Liver (tissue), 9 donors: ENCODE results near the gene SMG6. TPM values are rescaled to one million over a fixed set of nuclear protein-coding genes. Genes with fewer than 3 reads are reported as not detected.
A peak's percentile ranks its signal among the peaks of the same experiment; 100 is the strongest.
"Not testable (repeated sequence)": the region's sequence is repeated elsewhere in the genome, so short reads cannot be mapped to it uniquely, and the experiment has no call there.

Experiments
- DNase-seq: peaks from one replicate; pipeline ENCODE4 v3.0.0-alpha.2; 2017; ENCODE audit warnings: low spot score
- H3K27ac ChIP-seq, 2 donors: one replicate each; pipeline ENCODE4 v1.7.0; 2013; ENCODE audit warnings: inconsistent platforms in 2 of 2, low read length in 2 of 2, control low read depth in 1 of 2, low read depth in 1 of 2, mild to moderate bottlenecking in 1 of 2
- H3K27me3 ChIP-seq, 4 donors: one replicate each; pipeline versions ENCODE4 v1.6.1 to v1.7.0; 2013; ENCODE audit warnings: low read length in 3 of 4, inconsistent platforms in 1 of 4, mild to moderate bottlenecking in 1 of 4, moderate library complexity in 1 of 4; ENCODE audit not compliant: control insufficient read depth in 4 of 4, insufficient read depth in 4 of 4
- H3K36me3 ChIP-seq, 4 donors: one replicate each; pipeline versions ENCODE4 v1.6.1 to v1.7.0; 2013; ENCODE audit warnings: low read length in 3 of 4, mild to moderate bottlenecking in 3 of 4, low read depth in 1 of 4, moderate library complexity in 1 of 4; ENCODE audit not compliant: control insufficient read depth in 4 of 4, insufficient read depth in 3 of 4
- H3K4me1 ChIP-seq, 4 donors: one replicate each; pipeline versions ENCODE4 v1.6.1 to v1.7.0; 2013; ENCODE audit warnings: low read length in 3 of 4, mild to moderate bottlenecking in 3 of 4, moderate library complexity in 1 of 4; ENCODE audit not compliant: control insufficient read depth in 4 of 4, insufficient read depth in 4 of 4
- H3K4me3 ChIP-seq, 3 donors: one replicate each; pipeline versions ENCODE4 v1.6.1 to v1.7.0; 2013; ENCODE audit warnings: low read length in 3 of 3, control low read depth in 1 of 3, low read depth in 1 of 3, mild to moderate bottlenecking in 1 of 3
- H3K9ac ChIP-seq, 2 donors: one replicate each; pipeline ENCODE4 v1.7.0; 2013; ENCODE audit warnings: low read length in 2 of 2, mild to moderate bottlenecking in 2 of 2, moderate library complexity in 2 of 2, control low read depth in 1 of 2, low read depth in 1 of 2
- H3K9me3 ChIP-seq, 4 donors: one replicate each; pipeline versions ENCODE4 v1.6.1 to v1.7.0; 2013; ENCODE audit warnings: low read length in 3 of 4; ENCODE audit not compliant: control insufficient read depth in 4 of 4
- EGR1 ChIP-seq, 2 donors: IDR thresholded peaks; 2 replicates each; pipeline ENCODE4 v1.6.1; 2016 to 2018; ENCODE audit warnings: antibody characterized with exemption in 2 of 2, low read depth in 2 of 2
- FOXA1 ChIP-seq: IDR thresholded peaks from 2 replicates; pipeline ENCODE4 v1.6.1; 2016; ENCODE audit warnings: antibody characterized with exemption
- GABPA ChIP-seq, 2 donors: IDR thresholded peaks in 1 of 2; conservative IDR thresholded peaks in 1 of 2; 2 replicates each; pipeline ENCODE4 v1.6.1; 2016; ENCODE audit warnings: antibody characterized with exemption in 2 of 2, mild to moderate bottlenecking in 1 of 2, moderate library complexity in 1 of 2
- HNF4A ChIP-seq, 2 donors: conservative IDR thresholded peaks; 2 replicates each; pipeline ENCODE4 v1.6.1; 2016; ENCODE audit warnings: antibody characterized with exemption in 2 of 2, mild to moderate bottlenecking in 2 of 2
- HNF4G ChIP-seq: IDR thresholded peaks from 2 replicates; pipeline ENCODE4 v1.6.1; 2016; ENCODE audit warnings: antibody characterized with exemption
- JUND ChIP-seq, 2 donors: IDR thresholded peaks; 2 replicates each; pipeline ENCODE4 v1.6.1; 2016; ENCODE audit warnings: antibody characterized with exemption in 2 of 2
- RXRA ChIP-seq, 2 donors: IDR thresholded peaks; 2 replicates each; pipeline ENCODE4 v1.6.1; 2017 to 2018; ENCODE audit warnings: antibody characterized with exemption in 2 of 2, mild to moderate bottlenecking in 1 of 2
- YY1 ChIP-seq: IDR thresholded peaks from 2 replicates; pipeline ENCODE4 v1.6.1; 2016; ENCODE audit warnings: antibody characterized with exemption, mild to moderate bottlenecking
- WGBS: extraction: QIAGEN DNeasy Blood & Tissue Kit; methylation state at CpG from one replicate; pipeline ENCODE4 v1.1.7; 2013; 5-methylcytosine and 5-hydroxymethylcytosine counted together
- polyA plus RNA-seq, 2 donors: library from polyadenylated mRNA; stranded (reverse) in 1 of 2; unstranded in 1 of 2; fragments of 200-250 nt in 1 of 2; fragments of >200 nt in 1 of 2; fragmentation: Nextera tagmentation in 1 of 2; extraction: Ambion mirVana in 1 of 2; gene quantifications; one replicate each; pipeline versions ENCODE4 v1.2.1 to v1.2.3, GENCODE V29; 2013 to 2015
- total RNA-seq, 2 donors: library from RNA; depleted of rRNA; stranded (reverse); fragments of >200 nt; gene quantifications; one replicate each; pipeline ENCODE4 v1.2.3, GENCODE V29; 2014
- donor health status: healthy.
- donor health status: healthy.
- donor health status: healthy.
- donor health status: healthy.
- donor health status: healthy.

Gene SMG6
- total and polyA plus RNA-seq, 4 donors = 4.9 to 12.0 (median 8.2) TPM

- H3K36me3 ChIP-seq = no peaks in the 10 kb centered on the region
- H3K27ac ChIP-seq = no peak overlapping the region
- WGBS = 78% methylated on average over 14 of the region's 14 CpGs
- TF ChIP-seq HNF4G = no peak
- TF ChIP-seq EGR1 (IDR thresholded peaks at IDR 0.05; ENCODE audit: low read depth in 2 of 2) = no peak
- no peak overlapping the region for H3K4me3 ChIP-seq
- no peaks in the 10 kb centered on the region for H3K9me3 ChIP-seq
- H3K9ac ChIP-seq = no peak overlapping the region
- H3K4me1 ChIP-seq = peaks cover 12 to 74% (median 38%) of the 10 kb centered on the region in 4 donors
- DNase-seq = no peak
- no peaks in the 10 kb centered on the region for H3K27me3 ChIP-seq
These were observed 288.3 kb downstream of the SMG6 start for GRCh38 chr17:2015314-2015713.

GRCh38 chr17:2013994-2014317 is 289.6 kb downstream of the SMG6 start:
- H3K36me3 ChIP-seq = no peaks in the 10 kb centered on the region
- no peaks in the 10 kb centered on the region for H3K27me3 ChIP-seq
- H3K9me3 ChIP-seq = no peaks in the 10 kb centered on the region
- TF ChIP-seq YY1 (peak; percentile 21), RXRA (IDR thresholded peaks at IDR 0.05) (peak in 1 of 2 donors; percentile 71), JUND (IDR thresholded peaks at IDR 0.05) (no peak), HNF4A (conservative IDR thresholded peaks at IDR 0.05) (peak in 1 of 2 donors; percentile 33)
- peaks cover 12 to 75% (median 38%) of the 10 kb centered on the region in 4 donors for H3K4me1 ChIP-seq
- no peak overlapping the region for H3K27ac ChIP-seq
- no peak overlapping the region for H3K4me3 ChIP-seq
- 98% methylated on average over 1 of the region's 1 CpG for WGBS
- no peak overlapping the region for H3K9ac ChIP-seq
- no peak for DNase-seq

GRCh38 chr17:2013220-2013993 is 290.2 kb downstream of the SMG6 start:
- WGBS = 97% methylated on average over 6 of the region's 6 CpGs
- not testable (repeated sequence) for H3K36me3 ChIP-seq, DNase-seq, H3K4me3 ChIP-seq, H3K9me3 ChIP-seq, H3K27me3 ChIP-seq, H3K9ac ChIP-seq, H3K27ac ChIP-seq
- peaks cover 12 to 72% (median 36%) of the 10 kb centered on the region in 4 donors for H3K4me1 ChIP-seq

- TF ChIP-seq RXRA (IDR thresholded peaks at IDR 0.05) = no peak
- no peak for TF ChIP-seq GABPA (IDR thresholded peaks at IDR 0.05 in 1 of 2, conservative IDR thresholded peaks at IDR 0.05 in 1 of 2)
- no peak for TF ChIP-seq JUND (IDR thresholded peaks at IDR 0.05)
- no peak for TF ChIP-seq FOXA1
- no peak overlapping the region for H3K27ac ChIP-seq
- H3K4me3 ChIP-seq = no peak overlapping the region
- H3K9me3 ChIP-seq = no peaks in the 10 kb centered on the region
- no peaks in the 10 kb centered on the region for H3K36me3 ChIP-seq
- 95% methylated on average over 4 of the region's 4 CpGs for WGBS
- H3K9ac ChIP-seq = no peak overlapping the region
- no peaks in the 10 kb centered on the region for H3K27me3 ChIP-seq
- H3K4me1 ChIP-seq = peaks cover 16 to 70% (median 33%) of the 10 kb centered on the region in 4 donors
- no peak for DNase-seq
These were observed 291.1 kb downstream of the SMG6 start for GRCh38 chr17:2012499-2012898.
